LNCAP (cell line): Measurements from ENCODE around the gene MEGF9.

Experiments used
- TF ChIP-seq, protein P1 (sequence below): fragments of 450-650 bp; IDR thresholded peaks from 2 replicates; pipeline ENCODE4 v1.5.1; 2017; ENCODE audit warnings: mild to moderate bottlenecking

MEGF9 gene

GRCh38 chr9:120663380-120663779, 50.9 kb downstream of the MEGF9 start:
- TF ChIP-seq, protein P1, sequence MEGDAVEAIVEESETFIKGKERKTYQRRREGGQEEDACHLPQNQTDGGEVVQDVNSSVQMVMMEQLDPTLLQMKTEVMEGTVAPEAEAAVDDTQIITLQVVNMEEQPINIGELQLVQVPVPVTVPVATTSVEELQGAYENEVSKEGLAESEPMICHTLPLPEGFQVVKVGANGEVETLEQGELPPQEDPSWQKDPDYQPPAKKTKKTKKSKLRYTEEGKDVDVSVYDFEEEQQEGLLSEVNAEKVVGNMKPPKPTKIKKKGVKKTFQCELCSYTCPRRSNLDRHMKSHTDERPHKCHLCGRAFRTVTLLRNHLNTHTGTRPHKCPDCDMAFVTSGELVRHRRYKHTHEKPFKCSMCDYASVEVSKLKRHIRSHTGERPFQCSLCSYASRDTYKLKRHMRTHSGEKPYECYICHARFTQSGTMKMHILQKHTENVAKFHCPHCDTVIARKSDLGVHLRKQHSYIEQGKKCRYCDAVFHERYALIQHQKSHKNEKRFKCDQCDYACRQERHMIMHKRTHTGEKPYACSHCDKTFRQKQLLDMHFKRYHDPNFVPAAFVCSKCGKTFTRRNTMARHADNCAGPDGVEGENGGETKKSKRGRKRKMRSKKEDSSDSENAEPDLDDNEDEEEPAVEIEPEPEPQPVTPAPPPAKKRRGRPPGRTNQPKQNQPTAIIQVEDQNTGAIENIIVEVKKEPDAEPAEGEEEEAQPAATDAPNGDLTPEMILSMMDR, result no peak

DNA sequence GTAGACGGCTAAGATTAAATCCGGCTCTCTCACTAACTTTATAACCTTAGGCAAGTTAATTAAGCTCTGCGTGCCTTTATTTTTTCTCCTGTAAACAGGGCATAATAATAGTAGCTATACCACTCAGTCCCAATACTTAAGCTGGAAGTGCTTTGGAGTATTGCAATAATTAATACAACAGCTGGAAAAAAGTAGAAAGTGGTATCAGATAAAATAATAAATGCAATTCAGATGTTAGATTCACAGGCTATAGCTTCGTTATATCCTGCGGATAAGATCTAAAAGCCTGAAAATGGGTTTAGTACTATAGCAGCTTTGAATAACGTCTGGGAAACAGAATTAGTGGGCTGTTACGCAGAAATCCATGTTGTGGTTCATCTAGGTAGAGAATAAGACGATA, 51.8 kb downstream of the MEGF9 start:
- TF ChIP-seq, protein P1, result no peak

DNA sequence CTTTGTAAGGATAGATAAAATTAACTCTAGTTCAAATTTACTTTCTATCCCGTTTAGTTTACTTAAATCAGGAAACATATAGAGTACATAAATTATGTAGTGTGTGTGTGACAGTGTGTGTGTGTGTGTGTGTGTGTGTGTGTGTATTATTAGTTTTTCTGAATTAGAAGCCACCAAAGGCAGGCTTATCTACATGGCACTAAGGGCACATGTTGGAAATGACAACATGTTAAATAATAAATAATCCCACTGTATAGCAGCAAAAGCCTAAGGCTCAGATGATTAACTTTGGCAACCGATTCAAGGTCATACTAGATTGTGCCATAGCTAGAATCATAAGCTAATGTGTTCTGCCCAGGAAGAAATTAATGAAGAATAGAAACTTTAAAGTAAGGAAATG, 54.6 kb downstream of the MEGF9 start:
- TF ChIP-seq, protein P1, result no peak

DNA sequence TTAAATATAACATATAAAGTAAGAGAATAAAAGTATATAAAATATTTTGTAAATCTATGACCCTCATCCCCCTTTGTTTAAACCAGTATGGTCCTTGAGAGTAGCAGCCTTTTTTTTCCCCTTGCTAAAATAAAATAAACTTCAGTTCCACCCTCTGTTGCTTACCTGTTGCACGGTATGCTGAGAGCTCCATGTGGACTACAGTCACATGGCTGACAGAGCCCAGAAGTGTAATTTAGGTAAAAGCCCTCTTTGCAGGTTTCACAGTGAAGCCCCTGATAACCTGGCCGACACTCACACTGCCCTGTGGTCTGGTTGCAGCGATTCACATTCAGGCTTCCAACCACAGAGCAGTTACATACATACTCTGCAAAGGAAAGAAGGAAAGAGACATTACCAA, 55.1 kb downstream of the MEGF9 start:
- TF ChIP-seq, protein P1, result no peak

DNA sequence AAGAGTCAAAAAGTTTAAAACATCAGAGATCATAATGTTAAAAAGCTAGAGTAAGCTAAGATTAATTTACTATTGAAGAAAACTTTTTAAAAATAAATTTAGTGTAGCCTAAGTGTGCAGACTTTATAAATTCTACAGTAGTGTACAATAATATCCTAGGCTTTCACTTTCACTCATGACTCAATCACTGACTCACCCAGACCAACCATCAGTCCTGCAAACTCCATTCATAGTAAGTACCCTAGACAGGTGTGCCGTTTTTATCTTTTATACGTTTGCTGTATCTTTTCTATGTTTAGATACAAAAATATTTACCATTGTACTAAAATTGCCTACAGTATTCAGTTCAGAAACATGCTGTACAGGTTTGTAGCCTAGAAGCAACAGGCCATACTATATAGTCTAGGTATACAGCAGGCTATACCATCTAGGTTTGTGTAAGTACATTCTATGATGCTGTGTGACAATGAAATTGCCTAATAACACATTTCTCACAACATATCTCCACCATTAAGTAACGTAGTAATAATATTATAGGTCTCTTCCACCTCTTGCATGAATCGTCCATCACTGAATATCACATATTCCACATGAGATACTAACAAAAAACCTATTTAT, 59.2 kb downstream of the MEGF9 start:
- TF ChIP-seq, protein P1, result no peak

DNA sequence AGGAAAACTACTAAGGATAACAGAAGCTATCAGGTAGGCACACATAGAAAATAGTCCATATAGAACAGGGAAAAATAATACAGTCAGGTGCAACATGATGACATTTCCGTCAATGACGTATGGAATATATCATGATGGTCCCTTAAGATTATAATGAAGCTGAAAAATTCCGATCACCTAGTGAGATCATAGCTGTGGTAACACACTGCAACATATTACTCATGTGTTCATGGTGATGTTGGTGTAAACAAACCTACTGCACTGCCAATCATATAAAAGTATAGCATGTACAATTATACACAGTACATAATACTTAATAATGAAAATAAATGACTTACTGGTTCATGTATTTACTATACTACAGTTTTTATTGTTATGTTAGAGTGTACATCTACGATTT, 60.0 kb downstream of the MEGF9 start:
- TF ChIP-seq, protein P1, result no peak

DNA sequence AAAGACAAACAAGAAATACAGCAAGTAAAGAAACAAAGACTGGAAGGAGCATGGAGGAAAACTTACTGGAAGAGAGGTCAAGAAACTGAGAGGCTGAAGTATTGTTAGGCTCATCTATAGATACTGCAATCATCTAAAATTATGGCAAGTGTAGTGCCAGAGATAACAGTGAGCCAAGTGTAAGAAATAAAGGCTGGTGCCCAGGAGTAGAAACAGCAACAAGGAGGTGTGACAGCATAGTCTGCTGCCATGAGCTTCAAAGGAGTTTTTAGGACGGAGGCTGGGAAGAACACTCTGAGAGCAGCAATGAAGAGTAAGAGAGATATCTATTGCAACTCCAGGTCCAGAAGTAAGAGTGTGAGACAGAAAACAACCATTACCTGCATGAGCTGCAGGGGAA, 60.5 kb downstream of the MEGF9 start:
- TF ChIP-seq, protein P1, result no peak

DNA sequence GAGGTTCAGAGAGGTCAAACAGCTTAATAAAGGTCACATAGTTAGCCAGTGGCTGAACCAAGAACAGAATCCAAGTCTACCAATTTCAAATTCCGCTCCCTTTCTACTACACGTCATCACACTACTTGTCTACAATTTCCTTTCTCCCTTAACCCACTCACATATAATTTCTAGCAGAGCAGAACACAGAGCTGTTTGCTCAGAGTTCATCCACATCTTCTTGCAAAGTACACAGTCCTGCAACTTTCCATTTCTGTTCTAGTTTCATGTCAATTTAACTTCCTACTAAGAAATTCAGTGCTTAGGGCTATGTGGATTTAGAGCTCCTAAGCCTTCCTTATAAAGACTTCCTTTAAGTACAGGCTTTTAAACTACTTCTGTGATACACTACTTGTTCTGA, 61.3 kb downstream of the MEGF9 start:
- TF ChIP-seq, protein P1, result no peak
